PC-9 (cell line): ENCODE results near the gene IKZF3. TPM values are rescaled to one million over a fixed set of nuclear protein-coding genes. Genes with fewer than 3 reads are reported as not detected.
"Not testable (repeated sequence)": the region's sequence is repeated elsewhere in the genome, so short reads cannot be mapped to it uniquely, and the experiment has no call there.

Experiments
- BruUV-seq: library from RNA; stranded (reverse); fragments of 400-500 nt; replicated peaks from 2 replicates; lab custom pipeline; 2021; lab: Mats Ljungman, UMichigan
- CTCF ChIA-PET: fragments of 300-600 bp; sonication (Branson Sonifier 250); formaldehyde crosslinking; loops from one replicate; lab custom pipeline; 2022; ENCODE audit warnings: antibody characterized with exemption; lab: Charles Lee
- POLR2A ChIA-PET: fragments of 300-600 bp; sonication (Branson Sonifier 250); formaldehyde crosslinking; loops from one replicate; lab custom pipeline; 2022; ENCODE audit warnings: antibody characterized with exemption; ENCODE audit not compliant: unreplicated experiment; lab: Charles Lee
- DNase-seq, 2 experiments: peaks; one replicate each; pipeline versions ENCODE4 v3.0.0 to v3.0.0-alpha.2; 2015 to 2022; ENCODE audit warnings: mixed read lengths in 1 of 2
- H2AFZ ChIP-seq: fragments of 200-600 bp; sonication (generic); 2 replicates; pipeline ENCODE4 v1.8.1; 2017; ENCODE audit warnings: antibody characterized with exemption
- H3F3A ChIP-seq: fragments of 200-600 bp; sonication (generic); 2 replicates; pipeline ENCODE4 v1.8.1; 2017; ENCODE audit warnings: antibody characterized with exemption, mild to moderate bottlenecking, low read depth; ENCODE audit not compliant: insufficient read depth
- H3K27ac ChIP-seq: fragments of 200-600 bp; sonication (generic); 2 replicates; pipeline ENCODE4 v1.6.1; 2016; ENCODE audit warnings: mixed run types
- H3K27me3 ChIP-seq: fragments of 200-600 bp; sonication (generic); 2 replicates; pipeline ENCODE4 v1.6.1; 2016; ENCODE audit warnings: low read depth, mixed run types; ENCODE audit not compliant: insufficient read depth
- H3K36me3 ChIP-seq: fragments of 200-600 bp; sonication (generic); 2 replicates; pipeline ENCODE4 v1.6.1; 2016; ENCODE audit warnings: low read depth, mixed run types
- H3K4me1 ChIP-seq: fragments of 200-600 bp; sonication (generic); replicated peaks from 2 replicates; pipeline ENCODE4 v1.6.1; 2016; ENCODE audit warnings: mixed run types; ENCODE audit not compliant: insufficient read depth
- H3K4me2 ChIP-seq: fragments of 200-600 bp; sonication (generic); 2 replicates; pipeline ENCODE4 v1.6.1; 2017; ENCODE audit warnings: mixed run types
- H3K4me3 ChIP-seq: fragments of 200-600 bp; sonication (generic); 2 replicates; pipeline ENCODE4 v1.6.1; 2016; ENCODE audit warnings: mixed run types
- H3K79me2 ChIP-seq: fragments of 200-600 bp; sonication (generic); 2 replicates; pipeline ENCODE4 v1.6.1; 2017; ENCODE audit warnings: low read depth, mixed run types
- H3K9me2 ChIP-seq: fragments of 200-600 bp; sonication (generic); 2 replicates; pipeline ENCODE4 v1.8.1; 2017; ENCODE audit warnings: mild to moderate bottlenecking; ENCODE audit not compliant: insufficient read depth
- H3K9me3 ChIP-seq: fragments of 200-600 bp; sonication (generic); 2 replicates; pipeline ENCODE4 v1.8.1; 2016; ENCODE audit warnings: low read depth; ENCODE audit not compliant: insufficient read depth
- H4K20me1 ChIP-seq: fragments of 200-600 bp; sonication (generic); 2 replicates; pipeline ENCODE4 v1.8.1; 2017; ENCODE audit not compliant: insufficient read depth
- EZH2 ChIP-seq: fragments of 200-600 bp; sonication (generic); IDR thresholded peaks from 2 replicates; pipeline ENCODE4 v1.8.0; 2017; ENCODE audit warnings: antibody characterized with exemption, low read depth
- intact Hi-C: fragments of 100-400 bp; cut with micrococcal nuclease; formaldehyde crosslinking; loops from one replicate; pipeline ENCODE4 v1.10.0; 2022; ENCODE audit not compliant: unreplicated experiment
- total RNA-seq: library from RNA; stranded (reverse); gene quantifications from 2 replicates; pipeline ENCODE4 v1.2.3, GENCODE V29; 2021
- TF ChIP-seq, protein P1 (sequence below): fragments of 200-600 bp; sonication (generic); conservative IDR thresholded peaks from 2 replicates; pipeline ENCODE4 v1.6.1; 2017; ENCODE audit warnings: mixed run types, antibody characterized with exemption, mild to moderate bottlenecking, moderate library complexity

IKZF3 gene
- total RNA-seq, 1 experiment from 2014 or later = 0.04 TPM

DNA sequence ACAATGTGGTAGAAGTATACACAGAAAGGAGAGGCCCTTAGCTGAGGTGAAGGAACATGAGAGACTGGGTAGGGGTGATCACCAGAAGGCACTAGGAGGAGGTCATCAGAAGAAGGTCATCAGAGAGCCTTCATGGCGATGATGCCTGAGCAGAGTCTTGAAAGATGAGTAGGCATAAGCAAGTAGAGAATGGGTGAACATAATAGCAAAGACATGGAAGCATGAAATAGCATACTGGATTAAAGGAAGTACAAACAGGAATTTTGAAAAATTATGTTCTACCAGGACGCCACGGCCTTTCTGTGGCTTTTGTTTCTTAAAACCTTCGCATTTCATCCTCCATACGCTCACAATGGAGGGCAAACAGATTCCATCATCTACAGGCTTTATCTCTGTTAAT, 2.9 kb downstream of the IKZF3 start:
- ChIA-PET CTCF (interaction anchor here (0.6 kb wide), 2 partner anchors 54 to 83 kb away, joined by 3 read pairs; no protein-coding TSS in a partner anchor), POLR2A (interaction anchor here (0.6 kb wide), 1 partner anchor 48 kb away, joined by 3 read pairs; no protein-coding TSS in a partner anchor)
- no peaks in the 10 kb centered on the region for H3K9me2 ChIP-seq

DNA sequence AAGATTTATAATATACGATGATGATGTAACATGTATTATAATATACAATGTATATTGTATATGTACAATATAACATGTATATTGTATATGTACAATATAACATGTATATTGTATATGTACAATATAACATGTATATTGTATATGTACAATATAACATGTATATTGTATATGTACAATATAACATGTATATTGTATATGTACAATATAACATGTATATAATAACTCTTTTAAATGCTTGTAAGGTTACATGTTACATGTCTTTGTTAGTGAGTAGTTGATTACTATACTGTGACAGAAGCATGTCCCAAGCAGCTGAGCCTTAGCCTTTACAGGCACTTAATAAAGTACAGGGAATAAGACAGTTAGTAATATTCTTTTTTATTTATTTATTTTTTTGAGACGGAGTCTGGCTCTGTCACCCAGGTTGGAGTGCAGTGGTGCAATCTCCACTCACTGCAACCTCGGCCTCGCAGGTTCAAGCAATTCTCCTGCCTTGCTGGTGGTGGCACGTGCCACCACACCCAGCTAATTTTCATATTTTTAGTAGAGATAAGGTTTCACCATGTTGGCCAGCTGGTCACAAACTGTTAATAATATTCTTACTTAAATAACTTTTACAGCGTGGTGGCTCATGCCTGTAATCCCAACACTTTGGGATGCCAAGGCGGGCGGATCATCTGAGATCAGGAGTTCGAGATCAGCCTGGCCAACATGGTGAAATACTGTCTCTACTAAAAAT, 8.0 kb downstream of the IKZF3 start:
- H3K9me3 ChIP-seq, H3K36me3 ChIP-seq, H3K79me2 ChIP-seq, H3K4me2 ChIP-seq, CTCF ChIA-PET, H3K27ac ChIP-seq, H3K4me3 ChIP-seq, H4K20me1 ChIP-seq, H3K9me2 ChIP-seq, BruUV-seq, H3K4me1 ChIP-seq, H3K27me3 ChIP-seq, intact Hi-C loops, POLR2A ChIA-PET, DNase-seq, H3F3A ChIP-seq, H2AFZ ChIP-seq: not testable (repeated sequence)

More for the DNA sequence above, 2.9 kb downstream of the IKZF3 start:
- Histone ChIP-seq H3K4me3 (no peak overlapping the region), H3K79me2 (no peaks in the 10 kb centered on the region), H3K4me1 (peaks cover 4% of the 10 kb centered on the region; the same call in 1 of the 2 replicates), H2AFZ (no peak overlapping the region), H3K27ac (no peak overlapping the region), H3K36me3 (no peaks in the 10 kb centered on the region), H4K20me1 (no peaks in the 10 kb centered on the region), H3K27me3 (peaks cover 25% of the 10 kb centered on the region), H3K9me3 (peaks cover 2% of the 10 kb centered on the region; the same call in 1 of the 2 replicates), H3K4me2 (no peak overlapping the region), H3F3A (no peaks in the 10 kb centered on the region)
- no peak for TF ChIP-seq EZH2
- TF ChIP-seq, protein P1, sequence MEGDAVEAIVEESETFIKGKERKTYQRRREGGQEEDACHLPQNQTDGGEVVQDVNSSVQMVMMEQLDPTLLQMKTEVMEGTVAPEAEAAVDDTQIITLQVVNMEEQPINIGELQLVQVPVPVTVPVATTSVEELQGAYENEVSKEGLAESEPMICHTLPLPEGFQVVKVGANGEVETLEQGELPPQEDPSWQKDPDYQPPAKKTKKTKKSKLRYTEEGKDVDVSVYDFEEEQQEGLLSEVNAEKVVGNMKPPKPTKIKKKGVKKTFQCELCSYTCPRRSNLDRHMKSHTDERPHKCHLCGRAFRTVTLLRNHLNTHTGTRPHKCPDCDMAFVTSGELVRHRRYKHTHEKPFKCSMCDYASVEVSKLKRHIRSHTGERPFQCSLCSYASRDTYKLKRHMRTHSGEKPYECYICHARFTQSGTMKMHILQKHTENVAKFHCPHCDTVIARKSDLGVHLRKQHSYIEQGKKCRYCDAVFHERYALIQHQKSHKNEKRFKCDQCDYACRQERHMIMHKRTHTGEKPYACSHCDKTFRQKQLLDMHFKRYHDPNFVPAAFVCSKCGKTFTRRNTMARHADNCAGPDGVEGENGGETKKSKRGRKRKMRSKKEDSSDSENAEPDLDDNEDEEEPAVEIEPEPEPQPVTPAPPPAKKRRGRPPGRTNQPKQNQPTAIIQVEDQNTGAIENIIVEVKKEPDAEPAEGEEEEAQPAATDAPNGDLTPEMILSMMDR = no peak
- BruUV-seq = no TSS peak
- intact Hi-C loops = no loop called here
- DNase-seq = no peak

DNA sequence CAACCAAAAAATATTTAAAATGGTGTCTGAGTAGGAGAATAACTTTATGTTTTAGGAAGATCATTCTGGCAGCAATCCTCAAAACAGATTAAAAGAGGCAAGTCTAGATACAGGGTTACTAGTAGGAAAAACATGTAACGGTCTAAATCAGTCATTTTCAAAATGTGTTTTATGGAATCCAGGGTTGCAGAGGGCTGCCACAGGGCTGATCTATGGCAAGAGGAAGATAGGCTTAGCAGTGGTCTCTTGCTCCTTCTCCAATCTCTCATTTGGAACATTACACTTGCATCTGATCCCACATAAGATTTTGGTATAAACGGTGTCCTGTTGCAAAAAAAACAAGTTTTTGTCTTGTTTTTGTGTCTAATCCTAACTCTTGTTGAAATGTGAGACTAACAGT, 9.2 kb downstream of the IKZF3 start:
- no peak for TF ChIP-seq EZH2
- TF ChIP-seq, protein P1 = no peak
- no peak overlapping the region for H2AFZ ChIP-seq
- H4K20me1 ChIP-seq = no peaks in the 10 kb centered on the region
- no peak overlapping the region for H3K4me2 ChIP-seq
- no peaks in the 10 kb centered on the region for H3K79me2 ChIP-seq
- POLR2A ChIA-PET = no interaction called here
- H3K4me1 ChIP-seq = no peaks in the 10 kb centered on the region
- intact Hi-C loops = no loop called here
- 0 out of 2 replicates have a peak, but pooled peaks cover 4% of the 10 kb centered on the region for H3K9me3 ChIP-seq
- CTCF ChIA-PET = interaction anchor here (0.6 kb wide), 1 partner anchor 11 kb away, joined by 3 read pairs; no protein-coding TSS in a partner anchor
- no peaks in the 10 kb centered on the region for H3K9me2 ChIP-seq
- no TSS peak for BruUV-seq
- no peaks in the 10 kb centered on the region for H3K36me3 ChIP-seq
- no peak overlapping the region for H3K27ac ChIP-seq
- DNase-seq = no peak
- H3K27me3 ChIP-seq = no peaks in the 10 kb centered on the region
- no peaks in the 10 kb centered on the region for H3F3A ChIP-seq
- no peak overlapping the region for H3K4me3 ChIP-seq
